ENCODE data around the gene RAMP1.

GRCh38 chr2:237861875-237862527 is 2.6 kb downstream of the RAMP1 start:
- TF ChIP-seq CTCF (IDR thresholded peaks at IDR 0.05) (no peak), POLR2A (IDR thresholded peaks at IDR 0.05) (no peak)
